ENCODE data around the gene ADK.

DNA sequence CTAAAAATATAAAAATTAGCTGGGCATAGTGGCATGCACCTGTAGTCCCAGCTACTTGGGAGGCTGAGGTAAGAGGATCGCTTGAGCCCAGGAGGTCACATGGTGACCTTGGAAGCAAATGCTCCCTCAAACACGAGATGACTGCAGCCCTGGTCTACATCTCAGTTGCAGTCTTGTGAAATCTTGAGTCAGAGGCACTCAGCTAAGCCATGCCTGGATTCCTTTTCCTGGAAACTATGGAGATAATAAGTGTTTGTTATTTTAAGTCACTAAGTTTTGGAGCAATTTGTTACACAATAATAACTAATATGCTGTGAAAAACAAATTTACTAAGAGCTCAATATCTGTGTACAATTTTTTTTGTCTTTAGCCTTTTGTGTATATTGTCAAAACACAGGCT is 391.1 kb downstream of the ADK start:
- TF ChIP-seq, protein P1, sequence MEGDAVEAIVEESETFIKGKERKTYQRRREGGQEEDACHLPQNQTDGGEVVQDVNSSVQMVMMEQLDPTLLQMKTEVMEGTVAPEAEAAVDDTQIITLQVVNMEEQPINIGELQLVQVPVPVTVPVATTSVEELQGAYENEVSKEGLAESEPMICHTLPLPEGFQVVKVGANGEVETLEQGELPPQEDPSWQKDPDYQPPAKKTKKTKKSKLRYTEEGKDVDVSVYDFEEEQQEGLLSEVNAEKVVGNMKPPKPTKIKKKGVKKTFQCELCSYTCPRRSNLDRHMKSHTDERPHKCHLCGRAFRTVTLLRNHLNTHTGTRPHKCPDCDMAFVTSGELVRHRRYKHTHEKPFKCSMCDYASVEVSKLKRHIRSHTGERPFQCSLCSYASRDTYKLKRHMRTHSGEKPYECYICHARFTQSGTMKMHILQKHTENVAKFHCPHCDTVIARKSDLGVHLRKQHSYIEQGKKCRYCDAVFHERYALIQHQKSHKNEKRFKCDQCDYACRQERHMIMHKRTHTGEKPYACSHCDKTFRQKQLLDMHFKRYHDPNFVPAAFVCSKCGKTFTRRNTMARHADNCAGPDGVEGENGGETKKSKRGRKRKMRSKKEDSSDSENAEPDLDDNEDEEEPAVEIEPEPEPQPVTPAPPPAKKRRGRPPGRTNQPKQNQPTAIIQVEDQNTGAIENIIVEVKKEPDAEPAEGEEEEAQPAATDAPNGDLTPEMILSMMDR (conservative IDR thresholded peaks at IDR 0.05; ENCODE audit: low read length) = no peak
- TF ChIP-seq EZH2phosphoT487 (IDR thresholded peaks at IDR 0.05; ENCODE audit: borderline replicate concordance) = no peak

Measured in Loucy (cell line).